GM23338 (cell line): ENCODE data around the gene SLC35D1. TPM values are rescaled to one million over a fixed set of nuclear protein-coding genes. Genes with fewer than 3 reads are reported as not detected.

Source experiments
- polyA plus RNA-seq: library from polyadenylated mRNA; unstranded; fragments of >200 nt; fragmentation: Nextera tagmentation; extraction: Ambion mirVana; gene quantifications from 2 replicates; pipeline ENCODE4 v1.2.1, GENCODE V29; 2016
- small RNA-seq: library from RNA; depleted of rRNA; stranded (forward); fragments of <200 nt; gene quantifications from one replicate; pipeline ENCODE3, GENCODE V24; 2014; ENCODE audit warnings: low replicate concordance
- total RNA-seq: library from RNA; depleted of rRNA; stranded (reverse); fragments of >200 nt; shearing (Covaris generic); gene quantifications from 2 replicates; pipeline ENCODE4 v1.2.3, GENCODE V29; 2014; rRNA removed

SLC35D1 gene
- total and polyA plus RNA-seq, 2 experiments from 2014 or later = 0.68 to 2.8 TPM

Small RNA genes lying within 50 kb of the gene (small RNA-seq; reads per million reads assigned to genes)
- gene RF00322 = not detected

Other genes starting within 250 kb of the SLC35D1 start
- 0.90 and 5.3 TPM in 2 replicates for gene DNAI4, start 129.3 kb downstream of the SLC35D1 start, total RNA-seq
- 1.3 and 3.8 TPM in 2 replicates for gene DNAI4, start 129.3 kb downstream of the SLC35D1 start, polyA plus RNA-seq
- 34.1 and 38.2 TPM in 2 replicates for gene MIER1, start 129.2 kb downstream of the SLC35D1 start, total RNA-seq
- 64.8 and 72.8 TPM in 2 replicates for gene MIER1, start 129.2 kb downstream of the SLC35D1 start, polyA plus RNA-seq
- not detected in 2 replicates for gene C1orf141, start 80.8 kb upstream of the SLC35D1 start, total RNA-seq
- not detected in 2 replicates for gene C1orf141, start 80.8 kb upstream of the SLC35D1 start, polyA plus RNA-seq
- gene IL23R, start 112.3 kb upstream of the SLC35D1 start, total RNA-seq = not detected in 2 replicates
- not detected in 2 replicates for gene IL23R, start 112.3 kb upstream of the SLC35D1 start, polyA plus RNA-seq